Measurements from ENCODE around the gene TRAPPC6A. TPM values are rescaled to one million over a fixed set of nuclear protein-coding genes. Genes with fewer than 3 reads are reported as not detected.

TRAPPC6A gene
- polyA plus RNA-seq, 1 donor: 50.2 TPM

DNA sequence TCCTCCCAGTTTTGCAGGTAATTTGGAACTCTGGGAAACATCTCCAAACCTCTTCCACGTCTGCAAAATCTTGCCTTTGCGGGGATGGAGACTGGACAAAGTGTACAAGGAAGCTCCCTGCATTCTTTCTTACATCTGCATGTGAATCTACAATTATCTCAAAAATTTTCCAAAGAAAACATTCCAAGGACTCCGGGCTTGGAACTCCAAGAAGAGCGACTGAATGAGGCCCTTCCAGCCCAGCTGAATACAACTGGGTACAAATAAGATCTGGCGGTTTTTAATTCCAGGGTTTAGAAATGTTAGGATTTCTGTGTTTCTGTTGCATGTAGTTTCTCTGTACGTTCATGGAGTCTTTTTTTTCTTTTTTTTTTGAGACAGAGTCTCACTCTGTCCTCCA lies 38.6 kb upstream of the TRAPPC6A start:
- no peak overlapping the region for H3K4me3 ChIP-seq (ENCODE audit: low read length)
- H3K27me3 ChIP-seq (ENCODE audit: control insufficient read depth, insufficient read depth, low read length): peaks cover 66% of the 10 kb centered on the region
- H3K36me3 ChIP-seq (ENCODE audit: control insufficient read depth, insufficient read depth, low read length): no peaks in the 10 kb centered on the region
- WGBS (ENCODE audit: insufficient coverage, low lambda C conversion rate): no CpG with 5 or more reads among the region's 6 CpGs
- H3K4me1 ChIP-seq (ENCODE audit: control insufficient read depth, insufficient read depth, low read length): peaks cover 3% of the 10 kb centered on the region
- DNase-seq: no peak
- H3K9me3 ChIP-seq (ENCODE audit: control insufficient read depth, low read depth, low read length): no peaks in the 10 kb centered on the region
- no peak overlapping the region for H3K27ac ChIP-seq (ENCODE audit: low read length)

DNA sequence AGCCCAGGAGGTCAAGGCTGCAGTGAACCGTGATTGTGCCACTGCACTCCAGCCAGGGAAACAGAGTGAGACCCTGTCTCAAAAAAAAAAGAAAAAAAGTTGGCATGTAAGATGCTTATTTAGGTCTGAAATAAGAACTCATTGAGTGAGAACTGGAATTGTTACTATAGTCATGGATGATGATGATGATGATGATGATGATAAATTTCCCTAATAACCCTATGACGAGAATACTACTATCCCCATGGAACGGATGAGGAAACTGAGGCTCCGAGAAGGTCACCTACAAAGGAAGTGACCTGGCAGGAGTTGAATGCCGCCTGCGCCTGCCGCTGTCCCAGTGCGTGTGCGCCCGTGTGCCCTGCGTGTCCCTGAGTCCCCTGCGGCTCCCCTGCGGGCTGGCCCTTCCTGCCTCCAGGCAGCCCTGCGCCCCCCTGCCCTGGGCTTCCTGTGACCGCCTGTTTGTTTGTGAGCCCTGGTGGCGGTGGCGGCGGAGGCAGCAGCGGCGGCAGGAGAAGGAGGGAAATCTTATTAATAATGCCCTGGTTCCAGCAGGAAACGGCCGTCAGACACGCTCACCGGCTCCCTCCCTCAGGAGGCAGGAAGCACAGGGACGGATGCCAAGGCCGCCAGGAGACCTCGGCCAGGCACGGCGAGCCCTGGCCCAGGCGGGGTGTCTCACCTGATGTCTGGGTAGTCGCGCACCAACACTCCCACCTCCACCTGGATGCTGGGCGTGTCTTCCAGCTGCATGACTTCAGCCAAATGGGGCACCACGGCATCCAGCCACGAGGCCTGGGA lies 37.6 kb upstream of the TRAPPC6A start:
- Histone ChIP-seq H3K4me3 (ENCODE audit: low read length) (no peak overlapping the region), H3K27ac (ENCODE audit: low read length) (no peak overlapping the region), H3K9me3 (ENCODE audit: control insufficient read depth, low read depth, low read length) (no peaks in the 10 kb centered on the region), H3K36me3 (ENCODE audit: control insufficient read depth, insufficient read depth, low read length) (no peaks in the 10 kb centered on the region), H3K4me1 (ENCODE audit: control insufficient read depth, insufficient read depth, low read length) (peaks cover 3% of the 10 kb centered on the region), H3K27me3 (ENCODE audit: control insufficient read depth, insufficient read depth, low read length) (peaks cover 60% of the 10 kb centered on the region)
- no CpG with 5 or more reads among the region's 35 CpGs for WGBS (ENCODE audit: insufficient coverage, low lambda C conversion rate)
- DNase-seq: peak in 1 of 2 donors; percentile 29

DNA sequence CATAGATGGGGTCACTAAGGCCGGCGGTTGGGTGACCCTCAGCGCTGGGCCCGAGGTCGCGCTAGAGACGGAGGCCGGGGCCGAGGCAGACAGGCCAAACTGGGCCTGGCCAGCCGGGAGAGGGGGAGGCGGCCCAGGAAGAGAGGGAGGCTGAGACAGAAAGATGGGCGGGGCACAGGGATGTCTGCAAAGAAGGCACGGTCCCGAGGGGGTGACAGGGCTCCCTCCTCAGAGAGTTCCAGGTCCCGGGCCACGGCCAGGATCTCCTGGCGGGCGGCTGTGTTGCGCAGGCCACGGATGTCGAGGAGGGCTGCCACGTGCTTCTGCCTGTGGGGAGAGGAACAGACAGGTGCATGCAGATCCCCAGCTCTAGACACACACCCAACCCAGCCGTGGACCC lies 35.0 kb upstream of the TRAPPC6A start:
- no peaks in the 10 kb centered on the region for H3K9me3 ChIP-seq (ENCODE audit: control insufficient read depth, low read depth, low read length)
- H3K4me1 ChIP-seq (ENCODE audit: control insufficient read depth, insufficient read depth, low read length): peaks cover 3% of the 10 kb centered on the region
- H3K4me3 ChIP-seq (ENCODE audit: low read length): no peak overlapping the region
- H3K27me3 ChIP-seq (ENCODE audit: control insufficient read depth, insufficient read depth, low read length): peaks cover 38% of the 10 kb centered on the region
- H3K27ac ChIP-seq (ENCODE audit: low read length): no peak overlapping the region
- no peak for DNase-seq
- no CpG with 5 or more reads among the region's 23 CpGs for WGBS (ENCODE audit: insufficient coverage, low lambda C conversion rate)
- no peaks in the 10 kb centered on the region for H3K36me3 ChIP-seq (ENCODE audit: control insufficient read depth, insufficient read depth, low read length)

DNA sequence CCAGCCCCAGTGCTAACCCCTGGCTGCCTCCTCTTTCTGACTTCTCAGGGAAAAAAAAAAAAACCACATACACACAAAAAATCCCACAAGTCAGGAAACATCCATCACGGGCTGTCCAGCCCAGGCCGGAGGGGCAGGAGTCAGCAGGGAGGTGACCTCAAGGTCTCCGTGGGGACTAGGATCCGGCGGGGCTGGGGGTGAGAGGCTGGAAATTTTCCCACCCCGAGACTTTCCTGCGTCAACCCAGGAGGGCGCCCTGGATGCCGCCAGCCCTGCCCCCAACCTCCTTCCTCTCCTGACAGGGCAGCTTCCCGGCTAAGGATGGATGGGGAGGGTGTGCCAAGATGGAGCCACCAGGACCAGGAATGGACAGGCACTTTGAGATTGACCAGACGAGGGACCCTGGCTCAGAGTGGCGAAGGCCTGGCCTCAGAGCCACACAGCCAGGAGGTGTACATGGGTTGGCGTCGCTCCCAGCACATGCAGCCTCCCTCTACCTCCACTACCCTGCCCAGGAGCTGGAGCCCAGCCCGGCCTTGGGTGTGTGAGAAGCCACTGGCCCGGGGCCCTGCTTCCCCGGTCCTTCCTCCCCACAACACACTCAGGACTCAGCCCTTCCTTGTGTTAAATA lies 33.8 kb upstream of the TRAPPC6A start:
- Histone ChIP-seq H3K27ac (ENCODE audit: low read length) (no peak overlapping the region), H3K4me1 (ENCODE audit: control insufficient read depth, insufficient read depth, low read length) (no peaks in the 10 kb centered on the region), H3K9me3 (ENCODE audit: control insufficient read depth, low read depth, low read length) (no peaks in the 10 kb centered on the region), H3K4me3 (ENCODE audit: low read length) (no peak overlapping the region), H3K36me3 (ENCODE audit: control insufficient read depth, insufficient read depth, low read length) (no peaks in the 10 kb centered on the region), H3K27me3 (ENCODE audit: control insufficient read depth, insufficient read depth, low read length) (peaks cover 26% of the 10 kb centered on the region)
- no peak for DNase-seq
- WGBS (ENCODE audit: insufficient coverage, low lambda C conversion rate): 100% methylated on average over 2 of the region's 17 CpGs

DNA sequence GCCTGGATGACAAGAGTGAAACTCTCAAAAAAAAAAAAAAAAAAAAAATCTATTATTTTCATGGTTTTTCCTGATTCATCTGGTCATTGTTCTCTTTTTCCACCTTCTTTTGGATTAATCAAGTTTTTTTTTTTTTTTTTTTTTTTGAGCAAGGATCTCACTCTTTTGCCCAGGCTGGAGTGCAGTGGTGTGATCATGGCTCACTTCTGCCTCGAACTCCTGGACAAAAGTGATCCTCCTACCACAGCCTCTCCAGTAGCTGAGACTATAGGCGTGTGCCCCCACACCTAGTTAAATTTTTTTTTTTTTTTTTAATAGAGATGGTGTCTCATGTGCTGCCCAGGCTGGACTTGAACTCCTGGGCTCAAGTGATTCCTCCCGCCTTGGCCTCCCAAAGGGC lies 28.3 kb upstream of the TRAPPC6A start:
- Histone ChIP-seq H3K4me1 (ENCODE audit: control insufficient read depth, insufficient read depth, low read length) (no peaks in the 10 kb centered on the region), H3K36me3 (ENCODE audit: control insufficient read depth, insufficient read depth, low read length) (no peaks in the 10 kb centered on the region), H3K9me3 (ENCODE audit: control insufficient read depth, low read depth, low read length) (no peaks in the 10 kb centered on the region), H3K27me3 (ENCODE audit: control insufficient read depth, insufficient read depth, low read length) (no peaks in the 10 kb centered on the region), H3K4me3 (ENCODE audit: low read length) (no peak overlapping the region), H3K27ac (ENCODE audit: low read length) (no peak overlapping the region)
- no CpG with 5 or more reads among the region's 3 CpGs for WGBS (ENCODE audit: insufficient coverage, low lambda C conversion rate)
- DNase-seq: no peak

DNA sequence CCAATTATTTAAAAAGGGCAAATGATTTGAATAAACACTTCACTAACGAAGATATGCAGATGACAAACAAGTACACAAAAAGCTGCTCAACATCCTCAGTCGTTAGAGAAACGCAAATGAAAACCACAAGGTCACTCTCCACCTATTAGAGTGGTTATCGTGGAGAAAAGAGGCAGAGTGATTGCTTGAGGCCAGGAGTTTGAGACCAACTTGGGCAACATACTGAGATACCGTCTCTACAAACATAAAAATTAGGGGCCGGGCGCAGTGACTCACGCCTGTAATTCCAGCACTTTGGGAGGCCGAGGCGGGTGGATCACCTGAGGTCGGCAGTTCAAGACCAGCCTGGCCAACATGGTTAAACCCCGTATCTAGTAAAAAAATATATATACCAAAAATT lies 27.8 kb upstream of the TRAPPC6A start:
- WGBS (ENCODE audit: insufficient coverage, low lambda C conversion rate): no CpG with 5 or more reads among the region's 12 CpGs
- Histone ChIP-seq H3K9me3 (ENCODE audit: control insufficient read depth, low read depth, low read length) (no peaks in the 10 kb centered on the region), H3K4me1 (ENCODE audit: control insufficient read depth, insufficient read depth, low read length) (no peaks in the 10 kb centered on the region), H3K4me3 (ENCODE audit: low read length) (no peak overlapping the region), H3K36me3 (ENCODE audit: control insufficient read depth, insufficient read depth, low read length) (no peaks in the 10 kb centered on the region), H3K27ac (ENCODE audit: low read length) (no peak overlapping the region), H3K27me3 (ENCODE audit: control insufficient read depth, insufficient read depth, low read length) (no peaks in the 10 kb centered on the region)
- no peak for DNase-seq

DNA sequence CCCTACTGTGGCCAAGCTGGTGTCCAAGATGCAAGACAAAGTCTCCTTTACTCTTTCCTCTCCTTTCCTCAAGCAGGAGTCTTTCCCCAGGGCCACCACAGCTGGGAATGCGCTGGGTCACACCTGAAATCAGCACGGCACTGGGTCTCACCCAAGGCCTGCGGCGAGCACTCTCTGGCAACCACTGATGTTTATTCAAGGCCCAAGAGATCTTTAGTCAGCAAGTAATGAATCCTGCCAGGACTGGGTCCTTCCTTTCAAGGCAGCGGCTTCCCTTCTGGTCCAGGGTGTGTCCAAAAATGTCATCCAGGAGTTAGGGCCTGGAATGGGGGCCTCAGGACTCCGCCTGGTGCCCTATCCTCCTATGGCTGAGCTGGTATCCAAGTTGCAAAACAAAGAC lies 24.6 kb upstream of the TRAPPC6A start:
- Histone ChIP-seq H3K27me3 (ENCODE audit: control insufficient read depth, insufficient read depth, low read length) (no peaks in the 10 kb centered on the region), H3K36me3 (ENCODE audit: control insufficient read depth, insufficient read depth, low read length) (no peaks in the 10 kb centered on the region), H3K9me3 (ENCODE audit: control insufficient read depth, low read depth, low read length) (no peaks in the 10 kb centered on the region), H3K4me1 (ENCODE audit: control insufficient read depth, insufficient read depth, low read length) (no peaks in the 10 kb centered on the region), H3K4me3 (ENCODE audit: low read length) (no peak overlapping the region), H3K27ac (ENCODE audit: low read length) (no peak overlapping the region)
- no CpG with 5 or more reads among the region's 6 CpGs for WGBS (ENCODE audit: insufficient coverage, low lambda C conversion rate)
- DNase-seq: no peak

DNA sequence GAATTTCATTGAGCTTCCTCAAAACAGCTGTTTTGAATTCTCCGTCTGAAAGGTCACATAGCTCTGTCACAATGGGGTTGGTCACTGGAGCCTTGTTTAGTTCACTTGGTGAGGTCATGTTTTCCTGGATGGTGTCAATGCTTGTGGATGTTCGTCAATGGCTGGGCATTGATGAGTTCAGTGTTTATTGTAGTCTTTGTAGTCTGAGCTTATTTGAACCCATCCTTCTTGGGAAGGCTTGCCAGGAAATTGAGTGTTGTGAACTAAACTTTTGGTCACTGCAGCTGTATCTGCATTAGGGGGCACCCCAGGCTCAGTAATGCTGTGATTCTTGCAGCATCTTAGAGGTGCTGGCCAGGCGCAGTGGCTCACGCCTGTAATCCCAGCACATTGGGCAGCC lies 22.5 kb upstream of the TRAPPC6A start:
- H3K36me3 ChIP-seq (ENCODE audit: control insufficient read depth, insufficient read depth, low read length): no peaks in the 10 kb centered on the region
- no peaks in the 10 kb centered on the region for H3K9me3 ChIP-seq (ENCODE audit: control insufficient read depth, low read depth, low read length)
- no peak overlapping the region for H3K27ac ChIP-seq (ENCODE audit: low read length)
- H3K4me3 ChIP-seq (ENCODE audit: low read length): no peak overlapping the region
- no peaks in the 10 kb centered on the region for H3K4me1 ChIP-seq (ENCODE audit: control insufficient read depth, insufficient read depth, low read length)
- no peak for DNase-seq
- no peaks in the 10 kb centered on the region for H3K27me3 ChIP-seq (ENCODE audit: control insufficient read depth, insufficient read depth, low read length)
- WGBS (ENCODE audit: insufficient coverage, low lambda C conversion rate): no CpG with 5 or more reads among the region's 4 CpGs

DNA sequence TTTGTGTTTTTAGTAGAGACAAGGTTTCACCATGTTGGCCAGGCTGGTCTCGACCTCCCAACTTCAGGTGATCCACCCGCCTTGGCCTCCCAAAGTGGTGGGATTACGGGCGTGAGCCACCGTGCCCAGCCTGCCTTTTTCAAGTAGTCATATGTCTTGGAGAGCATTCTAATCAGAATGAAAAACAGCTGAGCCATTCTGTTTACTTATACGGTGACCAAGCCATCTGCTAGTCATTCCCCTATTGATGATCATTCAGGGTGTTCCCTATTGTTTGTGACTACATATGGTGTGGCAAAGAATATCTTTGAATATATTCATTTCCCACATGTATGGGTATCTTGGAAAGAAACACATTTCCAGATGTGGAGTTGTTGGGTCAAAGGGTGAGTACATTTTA lies 17.7 kb upstream of the TRAPPC6A start:
- H3K27ac ChIP-seq (ENCODE audit: low read length): no peak overlapping the region
- H3K36me3 ChIP-seq (ENCODE audit: control insufficient read depth, insufficient read depth, low read length): no peaks in the 10 kb centered on the region
- H3K27me3 ChIP-seq (ENCODE audit: control insufficient read depth, insufficient read depth, low read length): no peaks in the 10 kb centered on the region
- H3K4me3 ChIP-seq (ENCODE audit: low read length): no peak overlapping the region
- no peak for DNase-seq
- H3K9me3 ChIP-seq (ENCODE audit: control insufficient read depth, low read depth, low read length): no peaks in the 10 kb centered on the region
- WGBS (ENCODE audit: insufficient coverage, low lambda C conversion rate): no CpG with 5 or more reads among the region's 6 CpGs
- no peaks in the 10 kb centered on the region for H3K4me1 ChIP-seq (ENCODE audit: control insufficient read depth, insufficient read depth, low read length)

DNA sequence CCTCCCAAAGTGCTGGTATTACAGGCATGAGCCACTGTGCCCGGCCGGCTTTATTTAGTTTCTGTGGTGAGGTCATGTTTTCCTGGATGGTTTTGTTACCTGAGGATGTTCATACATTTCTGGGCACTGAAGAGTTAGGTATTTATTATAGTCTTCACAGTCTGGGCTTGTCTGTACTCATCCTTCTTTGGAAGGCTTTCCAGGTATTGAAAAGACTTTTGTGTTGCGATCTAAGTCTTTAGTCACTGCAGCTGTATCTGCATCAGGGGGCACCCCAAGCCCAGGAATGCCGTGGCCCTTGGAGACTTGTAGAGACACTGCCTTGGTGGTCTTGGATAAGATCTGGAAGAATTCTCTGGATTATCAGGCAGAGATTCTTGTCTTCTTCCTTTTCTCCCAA lies 13.3 kb upstream of the TRAPPC6A start:
- Histone ChIP-seq H3K36me3 (ENCODE audit: control insufficient read depth, insufficient read depth, low read length) (no peaks in the 10 kb centered on the region), H3K9me3 (ENCODE audit: control insufficient read depth, low read depth, low read length) (no peaks in the 10 kb centered on the region), H3K4me1 (ENCODE audit: control insufficient read depth, insufficient read depth, low read length) (no peaks in the 10 kb centered on the region), H3K27ac (ENCODE audit: low read length) (no peak overlapping the region), H3K4me3 (ENCODE audit: low read length) (no peak overlapping the region), H3K27me3 (ENCODE audit: control insufficient read depth, insufficient read depth, low read length) (no peaks in the 10 kb centered on the region)
- WGBS (ENCODE audit: insufficient coverage, low lambda C conversion rate): no CpG with 5 or more reads among the region's 4 CpGs
- DNase-seq: no peak

DNA sequence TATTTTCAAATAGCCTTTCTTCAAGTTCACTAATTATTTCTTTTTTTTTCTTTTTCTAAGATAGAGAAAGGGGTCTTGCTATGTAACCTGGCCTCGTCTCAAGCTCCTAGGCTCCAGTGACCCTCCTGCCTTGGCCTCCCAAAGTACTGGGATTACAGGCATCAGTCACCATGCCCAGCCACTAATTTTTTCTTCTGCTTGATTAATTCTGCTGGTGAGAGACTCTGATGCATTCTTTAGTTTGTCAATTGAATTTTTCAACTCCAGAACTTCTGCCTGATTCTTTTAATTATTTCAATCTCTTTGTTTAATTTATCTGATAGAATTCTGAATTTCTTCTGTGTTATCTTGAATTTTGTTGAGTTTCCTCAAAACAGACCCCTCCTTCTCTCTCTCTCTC lies 11.9 kb upstream of the TRAPPC6A start:
- DNase-seq: no peak
- WGBS (ENCODE audit: insufficient coverage, low lambda C conversion rate): no CpG with 5 or more reads among the region's 1 CpG
- no peaks in the 10 kb centered on the region for H3K4me1 ChIP-seq (ENCODE audit: control insufficient read depth, insufficient read depth, low read length)
- H3K36me3 ChIP-seq (ENCODE audit: control insufficient read depth, insufficient read depth, low read length): no peaks in the 10 kb centered on the region
- no peaks in the 10 kb centered on the region for H3K27me3 ChIP-seq (ENCODE audit: control insufficient read depth, insufficient read depth, low read length)
- H3K4me3 ChIP-seq (ENCODE audit: low read length): no peak overlapping the region
- no peaks in the 10 kb centered on the region for H3K9me3 ChIP-seq (ENCODE audit: control insufficient read depth, low read depth, low read length)
- H3K27ac ChIP-seq (ENCODE audit: low read length): no peak overlapping the region
